ENCODE measurements around the gene SEC14L2.

SEC14L2 gene

DNA sequence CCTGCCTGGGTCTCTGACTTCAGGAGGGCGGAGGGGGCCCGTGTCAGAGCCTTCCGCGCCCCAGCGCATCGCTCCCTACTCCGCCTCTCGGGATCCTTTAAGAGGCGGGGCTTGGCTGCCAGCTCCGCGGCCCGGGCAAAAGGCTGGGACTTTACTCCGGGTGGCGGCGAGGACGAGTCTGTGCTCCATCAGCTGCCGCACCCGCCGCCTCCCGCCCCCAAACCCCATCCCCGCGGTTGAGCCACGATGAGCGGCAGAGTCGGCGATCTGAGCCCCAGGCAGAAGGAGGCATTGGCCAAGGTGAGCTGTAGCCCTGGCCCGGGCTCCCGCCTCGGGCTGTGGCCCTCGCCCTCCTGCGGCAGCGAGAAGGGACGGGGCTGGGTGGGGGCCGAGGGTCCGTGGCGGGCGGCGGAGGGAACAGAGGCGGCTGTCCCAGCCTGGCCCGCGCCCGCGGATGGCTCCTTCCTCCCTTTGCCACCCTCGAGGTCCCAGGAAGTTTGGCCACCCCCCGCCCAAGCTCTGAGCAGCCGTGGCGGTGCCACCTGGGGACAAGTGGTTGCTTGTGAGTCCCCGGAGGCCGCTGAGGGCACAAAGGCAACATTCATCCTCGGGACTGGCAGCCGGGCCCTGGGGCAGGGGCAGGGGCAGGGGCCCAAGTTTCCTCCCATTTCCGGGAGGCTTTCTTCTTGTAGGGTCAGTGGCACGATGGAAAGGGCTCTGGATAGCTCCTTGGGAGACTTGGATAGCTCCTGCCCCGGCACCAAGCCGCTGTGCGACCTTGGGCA is at the start of gene SEC14L2:
Gene SEC14L2, plus strand, starts transcription at position 148 of the 785 bp plus-strand sequence. Its CDS starts 99 bp downstream, at position 247.
- peak; percentile 56 to 60 for DNase-seq (ENCODE audit: low read depth in 2 of 2)

DNA sequence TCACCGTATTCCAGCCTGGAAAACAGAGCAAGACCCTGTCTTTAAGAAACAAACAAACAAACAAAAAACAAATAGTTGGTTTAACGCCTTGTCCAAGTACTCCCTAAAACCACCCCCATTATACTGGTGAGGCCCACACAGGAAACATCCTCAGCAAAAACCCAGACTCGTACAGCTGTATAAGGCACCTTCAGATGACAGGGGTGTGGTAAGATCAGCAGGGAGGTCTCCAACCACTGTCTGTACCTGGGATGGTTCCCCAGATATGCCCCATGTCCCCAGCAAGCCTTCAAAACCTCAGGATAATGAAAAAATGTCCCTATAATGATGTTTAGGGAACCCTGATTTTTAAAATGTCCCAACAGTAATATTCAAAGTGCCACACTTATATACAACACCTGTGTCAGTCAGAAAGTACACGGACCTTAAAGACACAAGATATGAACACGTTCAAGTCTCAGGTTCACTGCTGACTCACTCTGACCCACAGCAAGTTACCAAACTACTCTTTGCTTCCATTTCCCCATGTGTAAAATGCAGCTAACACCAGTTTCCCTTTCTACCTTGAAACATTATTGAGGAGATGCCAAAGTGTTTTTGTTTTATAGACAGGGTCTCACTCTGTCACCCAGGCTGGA is 49.4 kb upstream of the SEC14L2 start:
- DNase-seq (ENCODE audit: low read depth in 2 of 2) = no peak

- DNase-seq (ENCODE audit: low read depth in 2 of 2) = no peak
Observed at GRCh38 chr22:30348404-30348803, 48.4 kb upstream of the SEC14L2 start.

- no peak for DNase-seq (ENCODE audit: low read depth in 2 of 2)
Observed at GRCh38 chr22:30348809-30349208, 48.0 kb upstream of the SEC14L2 start.

DNA sequence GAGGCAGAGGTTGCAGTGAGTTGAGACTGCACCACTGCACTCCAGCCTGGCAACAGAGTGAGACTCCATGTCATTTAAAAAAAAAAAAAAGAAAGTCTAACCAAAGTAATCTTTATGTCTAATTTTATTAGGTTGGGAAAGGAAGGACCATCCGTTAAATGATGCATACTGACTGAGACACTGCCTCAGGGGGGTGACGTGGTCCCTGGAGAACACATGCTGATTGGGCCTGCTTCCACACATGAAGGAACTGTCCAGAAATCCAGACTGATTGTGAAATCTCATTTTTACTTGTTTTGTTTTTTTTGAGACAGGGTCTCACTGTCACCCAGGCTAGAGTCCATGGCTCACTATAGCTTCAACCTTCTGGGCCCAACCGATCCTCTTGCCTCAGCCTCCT is 45.6 kb upstream of the SEC14L2 start:
- no peak for DNase-seq (ENCODE audit: low read depth in 2 of 2)

DNA sequence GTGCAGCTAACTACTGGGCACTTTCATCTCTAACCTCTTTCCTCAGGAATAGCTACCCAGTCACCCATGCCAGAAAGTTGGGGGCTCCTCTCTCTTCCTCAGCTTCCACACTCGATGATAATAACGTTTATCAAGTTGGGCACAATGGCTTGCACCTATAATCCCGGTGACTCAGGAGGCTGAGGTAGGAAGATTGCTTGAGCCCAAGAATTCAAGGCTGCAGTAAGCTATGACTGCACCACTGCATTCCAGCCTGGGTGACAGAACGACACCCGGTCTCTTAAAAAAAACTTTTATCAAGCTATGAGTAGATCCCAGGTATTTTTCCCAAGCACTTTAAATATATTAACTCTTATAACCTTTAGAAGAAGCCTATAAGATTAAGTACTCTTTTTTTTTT is 42.2 kb upstream of the SEC14L2 start:
- DNase-seq (ENCODE audit: low read depth in 2 of 2) = no peak

GRCh38 chr22:30356449-30357235 is 40.2 kb upstream of the SEC14L2 start, which contains the start of the genes CCDC157 and SF3A1:
Gene CCDC157, plus strand, starts transcription at chr22:30357007. Its CDS starts 8,994 bp downstream, at chr22:30366001.
Gene SF3A1, minus strand, starts transcription at chr22:30356894. Its CDS starts 102 bp downstream, at chr22:30356792.
- peak; percentile 84 to 85 for DNase-seq (ENCODE audit: low read depth in 2 of 2)

DNA sequence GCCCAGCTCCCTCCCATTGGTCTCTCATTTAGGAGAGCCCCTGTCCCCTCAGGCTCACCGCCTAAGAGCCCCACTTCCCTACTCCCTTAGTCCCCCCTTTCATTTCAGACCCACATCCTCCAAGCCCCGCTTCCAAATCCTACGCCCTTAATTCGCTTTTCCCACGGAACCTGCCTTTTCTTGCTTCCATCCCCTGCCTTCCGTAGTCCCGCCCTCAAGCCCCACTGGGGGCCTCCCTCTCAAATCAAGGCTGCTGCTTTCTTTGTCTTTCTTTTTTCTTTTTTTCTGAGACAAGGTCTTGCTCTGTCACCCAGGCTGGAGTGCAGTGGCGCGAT is 39.6 kb upstream of the SEC14L2 start:
- DNase-seq (ENCODE audit: low read depth in 2 of 2) = no peak

DNA sequence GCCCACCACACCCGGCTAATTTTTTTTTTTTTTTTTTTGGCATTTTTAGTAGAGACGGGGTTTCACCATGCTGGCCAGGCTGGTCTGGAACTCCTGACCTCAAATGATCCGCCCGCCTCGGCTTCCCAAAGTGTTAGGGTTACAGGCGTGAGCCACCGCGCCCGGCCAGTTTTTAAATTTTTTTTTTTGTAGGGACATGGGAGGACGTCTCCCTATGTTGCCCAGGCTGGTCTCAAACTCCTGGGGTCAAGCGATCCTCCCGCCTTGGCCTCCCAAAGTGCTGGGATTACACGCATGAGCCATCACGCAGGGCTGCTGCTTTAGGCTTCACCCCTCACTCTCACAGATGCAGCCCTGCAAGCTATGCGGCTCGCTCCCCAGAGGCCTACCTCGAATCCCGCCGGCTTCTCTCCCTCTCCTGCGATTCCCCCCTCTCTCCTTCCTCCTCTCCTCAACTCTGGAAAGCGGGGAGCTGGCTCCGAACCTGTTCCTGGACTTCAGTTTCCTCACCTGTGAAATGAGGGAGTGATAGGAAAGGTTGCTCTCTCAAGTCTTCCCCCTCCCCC is 39.1 kb upstream of the SEC14L2 start:
- no peak for DNase-seq (ENCODE audit: low read depth in 2 of 2)

DNA sequence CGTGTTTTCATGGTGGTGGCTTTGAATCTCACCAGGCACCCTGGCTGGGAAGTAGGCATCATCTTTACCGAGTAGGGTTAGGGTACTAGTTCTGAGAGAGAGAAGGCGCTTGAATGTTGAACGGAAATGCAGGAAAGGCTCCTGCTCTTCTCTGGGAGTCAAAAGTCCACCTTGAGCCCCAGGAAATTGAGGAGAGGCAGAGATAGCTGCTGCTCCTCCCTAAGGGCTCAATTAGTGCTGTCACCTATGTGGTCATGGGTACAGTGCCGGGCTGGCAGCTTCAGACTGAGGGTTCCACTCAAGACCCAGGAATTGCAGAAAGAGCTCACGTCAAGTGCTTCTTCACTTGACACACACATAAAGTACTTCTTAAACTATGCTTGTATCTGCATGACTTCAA is 38.3 kb upstream of the SEC14L2 start:
- no peak for DNase-seq (ENCODE audit: low read depth in 2 of 2)

DNA sequence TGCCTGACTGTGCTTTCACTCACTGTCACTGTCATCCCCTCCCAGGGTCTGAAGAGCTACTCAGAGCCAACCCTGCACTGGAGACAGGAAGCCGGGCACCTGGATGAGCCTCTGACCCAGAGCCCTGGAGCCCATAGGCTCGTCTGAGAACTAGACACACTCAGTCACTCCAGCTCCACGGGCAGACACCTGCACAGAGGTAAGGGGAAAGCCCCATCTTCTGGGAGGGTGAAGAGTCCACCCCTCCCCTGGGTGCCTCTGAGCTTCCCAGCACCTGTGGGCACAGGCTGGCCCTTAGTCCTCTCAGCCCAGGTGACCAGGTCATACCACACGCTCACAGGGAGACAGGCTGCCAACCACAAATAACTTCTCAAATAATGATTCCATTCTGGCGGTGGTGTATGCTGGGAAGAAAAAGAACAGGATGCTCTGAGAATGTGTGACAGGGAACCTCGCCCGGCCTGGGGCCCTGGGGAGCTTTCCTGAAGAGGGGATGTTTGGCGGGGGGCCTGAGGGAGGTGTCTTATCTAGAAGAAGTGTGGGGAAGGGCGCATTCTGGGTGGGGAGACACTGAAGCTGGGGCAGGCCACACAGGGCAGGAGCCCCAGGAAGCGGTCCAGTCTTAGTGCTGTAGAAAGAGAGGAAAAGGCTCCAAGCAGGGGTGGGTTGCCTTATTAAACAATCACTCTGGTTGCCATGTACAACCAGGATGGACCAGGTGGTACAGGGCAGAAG is 34.7 kb upstream of the SEC14L2 start:
- DNase-seq (ENCODE audit: low read depth in 2 of 2) = no peak

- no peak for DNase-seq (ENCODE audit: low read depth in 2 of 2)
Observed at GRCh38 chr22:30362651-30363281, 34.1 kb upstream of the SEC14L2 start.

GRCh38 chr22:30365891-30366290 is 30.9 kb upstream of the SEC14L2 start:
- no peak for DNase-seq (ENCODE audit: low read depth in 2 of 2)

GRCh38 chr22:30368420-30368819 is 28.4 kb upstream of the SEC14L2 start:
- DNase-seq (ENCODE audit: low read depth in 2 of 2) = no peak

- DNase-seq (ENCODE audit: low read depth in 2 of 2) = no peak
Observed at GRCh38 chr22:30370641-30371230, 26.1 kb upstream of the SEC14L2 start.

DNA sequence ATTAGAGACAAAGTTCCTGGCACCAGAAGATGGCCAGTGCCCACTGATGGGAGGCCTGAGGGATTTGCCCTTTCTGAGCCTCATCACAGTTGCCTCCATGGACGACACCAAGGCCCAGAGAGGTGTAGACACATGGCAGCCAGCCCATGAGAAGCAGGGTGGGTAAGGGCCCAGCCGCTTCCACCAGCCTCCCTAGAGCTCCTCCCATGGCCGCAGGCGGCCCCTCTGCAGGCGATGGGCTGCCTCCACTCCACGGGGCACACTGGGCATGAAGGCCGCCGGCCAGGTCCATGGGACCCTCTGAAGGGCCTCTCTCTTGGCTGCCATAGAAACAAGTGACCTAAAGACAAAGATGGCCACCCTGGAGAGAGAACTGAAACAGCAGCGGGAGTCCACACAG is 25.5 kb upstream of the SEC14L2 start:
- no peak for DNase-seq (ENCODE audit: low read depth in 2 of 2)

DNA sequence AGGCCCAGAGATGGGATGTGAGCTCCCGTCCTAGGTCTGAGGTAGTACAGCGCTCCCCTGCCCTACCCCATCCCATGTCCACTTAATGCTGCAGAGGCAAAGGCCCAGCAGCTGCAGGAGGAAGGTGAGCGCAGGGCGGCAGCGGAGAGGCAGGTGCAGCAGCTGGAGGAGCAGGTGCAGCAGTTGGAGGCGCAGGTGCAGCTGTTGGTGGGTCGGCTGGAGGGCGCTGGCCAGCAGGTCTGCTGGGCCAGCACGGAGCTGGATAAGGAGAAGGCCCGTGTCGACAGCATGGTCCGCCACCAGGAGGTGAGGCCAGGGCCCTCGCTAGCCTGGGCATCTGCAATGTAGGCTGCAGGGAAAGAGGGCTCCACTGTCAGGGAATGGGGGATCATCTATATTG is 24.8 kb upstream of the SEC14L2 start:
- no peak for DNase-seq (ENCODE audit: low read depth in 2 of 2)

DNA sequence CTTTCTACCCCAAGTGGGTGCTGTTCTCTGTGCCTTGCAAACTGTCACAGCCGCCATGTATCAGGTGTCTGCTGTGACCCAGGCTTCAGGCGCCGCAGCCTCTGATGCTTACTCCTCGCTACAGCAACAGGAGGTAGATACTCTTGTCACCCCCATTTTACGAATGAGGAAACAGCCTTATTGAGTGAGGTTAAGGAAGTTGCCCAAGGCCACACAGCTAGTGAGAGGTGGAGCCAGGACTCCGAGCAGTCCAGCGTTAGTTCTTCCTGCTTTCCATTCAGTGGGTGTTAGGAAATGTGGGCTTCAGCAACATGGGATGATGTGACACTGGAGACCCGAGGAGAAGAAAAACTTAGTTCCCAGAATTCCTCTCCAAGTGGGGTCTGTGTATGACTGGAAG is 23.9 kb upstream of the SEC14L2 start:
- DNase-seq (ENCODE audit: low read depth in 2 of 2) = no peak

DNA sequence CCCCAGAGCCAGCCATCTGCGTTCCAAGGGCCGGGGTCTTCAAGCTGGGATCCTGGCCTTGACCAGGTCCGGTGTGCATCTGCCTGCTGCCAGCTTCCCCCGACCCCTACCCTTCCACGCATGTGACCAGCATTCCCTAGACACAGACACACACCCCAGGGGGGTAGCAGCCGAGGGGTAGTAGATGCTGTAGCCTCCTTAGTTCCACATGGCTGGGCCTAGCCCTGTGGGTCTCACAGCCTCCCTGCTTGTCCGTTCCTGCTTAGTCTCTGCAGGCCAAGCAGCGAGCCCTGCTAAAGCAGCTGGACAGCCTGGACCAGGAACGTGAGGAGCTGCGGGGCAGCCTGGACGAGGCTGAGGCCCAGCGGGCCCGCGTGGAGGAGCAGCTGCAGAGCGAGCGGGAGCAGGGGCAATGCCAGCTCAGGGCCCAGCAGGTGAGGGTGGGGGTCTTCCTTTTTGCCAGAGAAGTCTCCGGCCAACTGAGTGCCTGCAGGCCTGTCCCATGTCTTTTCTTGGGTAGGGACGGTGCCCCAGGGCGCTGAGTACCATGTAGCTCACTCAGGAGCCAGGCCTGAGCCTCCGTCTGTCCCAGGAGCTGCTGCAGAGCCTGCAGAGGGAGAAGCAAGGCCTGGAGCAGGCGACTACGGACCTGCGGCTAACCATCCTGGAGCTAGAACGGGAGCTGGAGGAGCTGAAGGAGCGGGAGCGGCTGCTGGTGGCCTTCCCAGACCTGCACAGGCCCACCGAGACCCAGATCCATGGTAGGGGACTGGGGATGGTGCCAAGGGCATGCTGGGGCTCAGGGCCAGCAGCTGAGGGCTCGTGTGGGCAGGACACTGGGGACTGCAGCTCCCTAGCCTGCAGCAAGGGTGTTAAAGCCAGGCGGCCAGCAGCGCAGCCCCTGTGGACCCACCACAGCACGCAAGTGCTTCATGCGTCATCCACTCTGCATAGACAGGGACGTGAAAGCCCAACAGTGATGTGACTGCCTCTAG is 23.2 kb upstream of the SEC14L2 start:
- no peak for DNase-seq (ENCODE audit: low read depth in 2 of 2)
